GM18873 (cell line): ENCODE measurements around the gene GPR17.

Experiments used
- ATAC-seq: cut with Tn5 transposase; IDR thresholded peaks from one replicate; pipeline ENCODE4 v1.9.1; 2021; ENCODE audit warnings: mild to moderate bottlenecking, moderate library complexity, moderate number of reproducible peaks; ENCODE audit not compliant: unreplicated experiment, low FRiP score

The GPR17 gene

DNA sequence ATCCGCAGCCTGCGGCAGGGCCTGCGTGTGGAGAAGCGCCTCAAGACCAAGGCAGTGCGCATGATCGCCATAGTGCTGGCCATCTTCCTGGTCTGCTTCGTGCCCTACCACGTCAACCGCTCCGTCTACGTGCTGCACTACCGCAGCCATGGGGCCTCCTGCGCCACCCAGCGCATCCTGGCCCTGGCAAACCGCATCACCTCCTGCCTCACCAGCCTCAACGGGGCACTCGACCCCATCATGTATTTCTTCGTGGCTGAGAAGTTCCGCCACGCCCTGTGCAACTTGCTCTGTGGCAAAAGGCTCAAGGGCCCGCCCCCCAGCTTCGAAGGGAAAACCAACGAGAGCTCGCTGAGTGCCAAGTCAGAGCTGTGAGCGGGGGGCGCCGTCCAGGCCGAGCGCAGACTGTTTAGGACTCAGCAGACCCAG is 5.4 kb downstream of the GPR17 start:
- ATAC-seq = no peak

- no peak for ATAC-seq
These were observed 6.1 kb downstream of the GPR17 start for GRCh38 chr2:127651971-127652550.

GRCh38 chr2:127652786-127653357 is 6.9 kb downstream of the GPR17 start:
- ATAC-seq = no peak

DNA sequence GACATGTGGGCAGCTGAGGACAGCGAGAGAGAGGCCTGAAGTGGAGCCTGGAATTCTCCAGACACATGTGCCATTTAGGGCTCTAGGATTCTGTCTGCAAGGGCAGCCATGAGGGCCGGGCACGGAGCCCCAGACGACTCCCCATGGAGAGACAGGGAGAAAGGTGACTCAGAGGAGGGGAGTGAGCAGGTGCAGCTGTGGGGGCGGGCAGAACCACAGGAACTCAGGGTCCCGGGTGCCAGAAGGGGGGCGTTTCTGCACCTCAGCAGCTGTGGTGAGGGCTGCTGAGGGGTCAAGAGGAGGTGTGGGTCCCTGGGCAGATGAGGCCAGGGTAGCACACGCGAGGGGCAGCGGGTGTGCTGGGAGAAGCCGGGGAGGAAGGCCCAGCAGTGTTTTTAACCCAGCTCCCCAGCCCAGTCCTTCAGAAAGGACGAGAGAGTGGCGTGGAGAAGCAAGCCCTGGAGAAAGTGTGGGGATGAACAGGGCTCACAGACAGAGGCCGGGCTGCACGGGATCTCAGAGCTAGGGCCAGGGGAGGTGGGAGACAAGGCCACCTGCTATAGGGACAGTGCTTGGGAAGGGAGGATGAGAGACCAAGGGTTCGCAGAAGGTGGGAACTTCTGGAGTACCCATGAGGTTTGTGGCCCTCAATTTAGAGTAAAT is 7.6 kb downstream of the GPR17 start:
- ATAC-seq = no peak

DNA sequence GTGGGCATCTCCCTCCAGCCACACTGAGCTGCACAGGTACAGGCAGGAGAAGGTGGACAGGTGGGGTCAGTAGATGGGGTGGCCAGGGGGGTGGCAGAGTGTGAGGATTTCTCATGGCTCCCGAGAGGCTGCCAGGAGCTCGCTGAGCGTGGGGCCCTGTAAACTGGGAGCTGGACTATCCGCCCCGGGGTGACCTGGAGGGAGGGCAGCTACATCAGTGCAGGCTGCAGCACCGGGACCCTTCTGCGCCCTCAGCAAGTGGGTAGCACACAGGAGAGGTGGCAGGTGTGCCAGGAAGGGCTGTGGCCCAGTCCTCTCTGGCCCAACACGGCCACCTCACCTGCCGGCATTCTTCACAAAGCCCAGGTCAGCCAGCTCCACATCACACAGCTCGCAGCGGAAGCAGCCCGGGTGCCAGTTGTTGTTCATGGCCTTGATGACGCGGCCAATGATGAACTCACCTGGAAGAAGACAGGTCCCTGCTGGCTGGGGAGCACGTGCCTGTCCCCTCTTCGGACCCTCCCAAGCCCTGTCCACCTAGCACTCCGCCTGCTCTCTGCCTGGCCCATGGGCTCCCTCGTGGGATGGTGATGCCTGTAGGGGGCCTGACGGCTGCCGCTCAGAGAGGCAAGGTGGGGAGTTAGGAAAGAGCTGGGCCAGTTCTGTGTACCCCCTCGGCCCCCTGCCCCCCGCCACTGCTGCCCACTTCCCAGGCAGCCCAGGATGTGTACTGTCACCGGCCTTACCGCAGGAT is 8.3 kb downstream of the GPR17 start:
- no peak for ATAC-seq

GRCh38 chr2:127654838-127655175 is 8.9 kb downstream of the GPR17 start:
- ATAC-seq = no peak

DNA sequence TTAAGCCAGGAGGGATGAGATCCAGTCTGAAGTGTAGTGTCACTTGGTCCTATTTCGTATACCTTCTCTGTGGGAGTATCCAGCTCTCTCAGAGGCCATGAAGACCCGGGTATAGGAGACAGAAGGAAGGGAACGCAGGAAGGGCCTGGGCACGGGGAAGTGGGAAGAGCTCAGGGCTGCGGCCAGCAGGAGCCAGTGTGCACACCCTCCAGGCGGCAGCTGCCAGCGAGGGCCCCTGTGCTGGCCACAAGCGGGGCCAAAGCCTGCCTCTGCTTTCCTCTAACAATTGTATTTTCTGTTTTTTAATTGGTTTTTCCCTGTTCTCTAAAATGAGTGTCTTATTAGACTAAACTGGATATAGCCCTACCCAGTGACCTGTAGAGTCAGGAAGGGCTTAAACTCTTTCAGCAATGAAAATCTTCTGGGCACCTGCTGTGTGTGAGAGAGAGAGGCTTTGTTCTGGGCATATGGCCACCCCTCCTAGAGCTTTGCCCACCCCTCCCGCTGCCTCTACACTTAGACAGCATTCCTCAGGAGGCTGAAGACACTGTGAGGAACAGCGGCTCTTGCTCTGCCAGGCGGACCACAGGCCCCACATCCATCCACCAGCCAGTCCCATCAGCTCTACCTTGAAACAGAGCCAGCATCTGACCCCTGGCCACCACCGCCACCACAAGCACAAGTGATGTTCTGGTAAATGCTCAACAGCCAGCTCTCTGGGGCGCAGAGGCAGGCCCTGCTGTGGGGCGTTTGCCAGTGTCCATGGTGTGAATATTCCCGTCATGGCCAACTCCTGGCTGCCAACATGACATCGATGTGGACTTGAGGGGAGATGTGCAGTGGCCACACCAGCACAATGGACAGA is 9.5 kb downstream of the GPR17 start:
- ATAC-seq = no peak

- ATAC-seq = no peak
These were observed 10.7 kb downstream of the GPR17 start for GRCh38 chr2:127656569-127657231.

DNA sequence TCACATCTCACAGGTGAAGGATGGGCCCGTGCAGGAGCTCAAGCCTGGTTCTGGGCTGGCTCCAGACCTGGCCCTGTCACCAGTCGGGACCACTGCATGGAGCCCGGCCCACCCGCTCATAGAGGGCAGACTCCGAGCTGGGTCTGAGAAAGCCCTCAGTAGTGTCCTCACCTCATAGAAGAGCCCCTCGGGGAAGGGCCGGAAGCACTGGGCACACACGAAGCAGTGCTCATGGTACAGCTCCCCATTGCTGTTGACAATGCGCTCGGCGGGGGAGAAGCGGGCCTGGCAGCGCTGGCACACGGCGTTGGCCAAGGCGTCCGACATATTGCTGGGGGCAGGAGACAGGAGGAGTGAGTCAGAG is 11.3 kb downstream of the GPR17 start:
- ATAC-seq = no peak

DNA sequence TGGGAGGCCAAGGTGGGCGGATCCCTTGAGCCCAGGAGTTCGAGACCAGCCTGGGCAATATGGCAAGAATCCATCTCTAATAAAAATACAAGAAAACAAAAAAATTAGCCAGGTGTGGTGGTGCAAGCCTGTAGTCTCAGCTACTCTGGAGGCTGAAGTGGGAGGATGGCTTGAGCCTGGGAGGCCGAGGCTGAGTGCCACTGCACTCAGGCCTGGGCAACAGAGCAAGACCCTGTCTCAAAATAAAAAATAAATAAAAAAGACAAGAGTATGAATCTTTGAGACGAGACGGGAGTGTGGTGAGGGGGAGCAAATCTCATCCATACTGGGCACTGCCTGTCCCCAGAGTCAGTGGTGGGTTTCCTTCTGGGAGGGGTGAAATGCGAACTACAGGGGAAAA is 12.2 kb downstream of the GPR17 start:
- no peak for ATAC-seq

GRCh38 chr2:127658641-127659407 is 12.9 kb downstream of the GPR17 start:
- no peak for ATAC-seq

GRCh38 chr2:127659408-127660290 is 13.7 kb downstream of the GPR17 start:
- no peak for ATAC-seq

DNA sequence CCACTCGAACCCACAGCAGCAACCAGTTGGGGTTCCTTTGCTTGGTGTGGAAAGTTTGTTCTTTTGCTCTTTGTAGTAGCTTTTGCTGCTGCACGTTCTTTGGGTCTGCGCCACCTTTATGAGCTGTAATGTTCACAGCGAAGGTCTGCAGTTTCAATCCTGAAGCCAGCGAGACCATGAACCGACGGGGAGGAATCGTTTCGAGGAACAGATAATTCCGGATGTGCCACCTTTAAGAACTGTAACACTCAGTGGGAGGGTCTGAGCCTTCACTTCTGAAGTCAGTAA is 14.3 kb downstream of the GPR17 start:
- ATAC-seq = no peak

- no peak for ATAC-seq
These were observed 15.2 kb downstream of the GPR17 start for GRCh38 chr2:127661072-127661649.

- no peak for ATAC-seq
These were observed 16.1 kb downstream of the GPR17 start for GRCh38 chr2:127661949-127662510.

- ATAC-seq = no peak
These were observed 17.1 kb downstream of the GPR17 start for GRCh38 chr2:127662937-127663565.

DNA sequence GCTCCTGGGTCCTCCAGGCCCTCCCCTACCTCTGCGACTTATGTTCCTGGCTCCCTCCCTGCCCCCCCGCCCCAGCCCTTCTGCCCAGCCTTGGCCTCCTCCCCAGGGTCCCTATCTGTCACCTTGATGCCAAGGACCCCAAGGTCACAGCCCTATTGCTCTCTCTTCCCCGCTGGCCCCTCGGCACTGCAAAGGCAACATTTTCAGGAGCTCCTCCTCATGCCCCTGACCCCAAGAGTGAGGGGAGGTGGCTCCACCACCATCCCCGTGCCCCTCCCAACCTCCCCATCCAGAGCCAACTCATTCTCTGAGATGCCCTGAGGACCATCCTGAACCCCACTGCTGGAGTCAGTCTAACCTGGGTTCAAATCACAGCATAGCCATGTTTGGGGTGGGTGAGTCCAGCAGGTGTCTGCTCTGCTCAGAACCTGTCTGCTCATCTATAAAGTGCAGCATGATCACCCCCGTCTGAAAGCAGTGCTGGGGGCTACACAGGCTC is 17.7 kb downstream of the GPR17 start:
- ATAC-seq = no peak
